KBM-7 (cell line): ENCODE measurements around the gene PRKAG2.

Source experiments
- DNase-seq: peaks from one replicate; pipeline ENCODE4 v3.0.0-alpha.2; 2015
- in situ Hi-C: fragments of 300-500 bp; cut with MboI; formaldehyde crosslinking; loops from 2 replicates; pipeline ENCODE4 v1.14.3; 2020; ENCODE audit warnings: low sequenced_read_pairs, low pct_unique_long_range_greater_than_20kb, mixed read lengths

Gene PRKAG2

DNA sequence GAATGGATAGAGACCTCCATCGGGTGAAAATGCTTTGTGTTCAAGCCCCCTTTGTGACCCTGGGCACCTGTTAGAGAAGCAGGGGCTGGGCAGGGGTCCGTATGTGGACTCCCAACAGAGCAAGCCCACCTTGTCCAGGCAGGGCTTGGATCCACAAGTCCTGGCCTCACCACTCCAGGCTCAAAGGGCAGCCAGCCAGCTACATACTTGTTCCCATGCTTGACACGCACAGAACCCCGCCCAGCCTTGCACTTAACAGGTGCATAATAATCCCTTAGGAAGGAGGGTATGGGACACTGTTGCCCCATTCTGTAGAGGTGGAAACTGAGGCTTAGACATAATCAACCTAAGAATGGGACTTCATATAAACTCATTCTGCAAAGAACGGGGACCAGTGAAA is 160.6 kb downstream of the PRKAG2 start:
- in situ Hi-C loops, result no loop called here
- no peak for DNase-seq

DNA sequence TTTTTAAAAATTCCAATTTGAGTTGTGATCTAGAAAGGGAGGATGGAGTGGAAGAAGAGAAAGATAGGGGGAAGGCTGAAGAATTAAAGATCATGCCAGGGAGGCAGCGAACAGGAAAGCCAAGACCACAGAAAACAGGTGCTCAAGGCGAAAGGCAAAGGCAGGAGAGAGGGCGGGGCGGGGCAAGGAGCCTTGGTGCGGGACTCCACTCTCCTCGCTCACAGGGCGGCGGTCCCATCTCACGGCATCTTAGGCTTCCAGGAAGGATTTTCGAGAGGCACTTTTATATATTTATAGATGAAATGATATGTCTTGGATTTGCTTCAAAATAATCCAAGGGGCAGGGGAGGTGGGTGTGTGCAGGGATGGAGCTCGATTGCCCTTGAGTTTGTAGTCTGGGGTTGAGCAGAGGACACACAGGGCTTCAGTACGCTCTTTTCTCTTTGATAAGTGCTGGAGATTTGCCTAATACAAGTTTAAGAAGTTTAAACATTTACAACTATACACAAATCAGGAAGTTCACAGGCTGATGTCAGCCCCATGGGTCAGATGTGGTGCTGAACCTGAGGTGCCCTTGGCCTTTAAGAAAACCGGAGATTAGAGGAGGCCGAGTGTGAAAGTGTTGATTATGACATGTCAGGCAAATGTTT is 161.1 kb downstream of the PRKAG2 start:
- in situ Hi-C loops, result no loop called here
- no peak for DNase-seq

DNA sequence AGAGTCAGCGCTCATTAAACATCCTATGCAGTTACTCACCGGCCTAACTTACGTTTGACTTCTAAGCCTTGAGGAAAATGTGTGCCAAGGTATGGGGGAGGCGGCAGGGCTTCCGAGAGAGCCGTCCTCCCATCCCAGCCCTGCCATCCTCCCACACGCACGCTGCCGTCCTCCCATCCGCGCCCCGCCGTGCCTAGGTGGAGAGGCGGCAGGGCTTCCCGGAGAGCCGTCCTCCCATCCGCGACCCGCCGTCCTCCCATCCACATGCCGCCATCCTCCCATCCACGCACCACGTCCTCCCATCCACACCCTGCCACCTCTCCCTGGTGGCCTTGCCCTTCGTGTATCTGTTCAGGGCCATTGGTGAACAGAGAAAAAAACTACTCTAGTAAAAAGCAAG is 162.7 kb downstream of the PRKAG2 start:
- DNase-seq, result no peak
- in situ Hi-C loops, result no loop called here

DNA sequence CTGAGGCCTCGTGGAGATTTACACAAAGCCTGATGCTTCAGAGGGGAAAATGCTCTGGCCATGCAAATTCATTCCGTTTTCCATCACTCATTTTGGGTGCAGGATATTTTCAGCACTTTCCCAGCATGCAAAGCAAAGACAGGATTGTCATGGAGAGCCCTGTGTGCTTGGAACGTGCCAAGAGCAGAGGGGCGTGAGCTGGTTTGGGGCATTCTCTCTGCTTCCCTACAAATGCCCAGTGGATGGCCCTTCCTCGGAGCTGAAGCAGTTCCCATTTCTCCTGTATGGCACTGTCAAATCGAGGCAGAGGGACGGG is 164.1 kb downstream of the PRKAG2 start:
- in situ Hi-C loops, result no loop called here
- DNase-seq, result no peak

DNA sequence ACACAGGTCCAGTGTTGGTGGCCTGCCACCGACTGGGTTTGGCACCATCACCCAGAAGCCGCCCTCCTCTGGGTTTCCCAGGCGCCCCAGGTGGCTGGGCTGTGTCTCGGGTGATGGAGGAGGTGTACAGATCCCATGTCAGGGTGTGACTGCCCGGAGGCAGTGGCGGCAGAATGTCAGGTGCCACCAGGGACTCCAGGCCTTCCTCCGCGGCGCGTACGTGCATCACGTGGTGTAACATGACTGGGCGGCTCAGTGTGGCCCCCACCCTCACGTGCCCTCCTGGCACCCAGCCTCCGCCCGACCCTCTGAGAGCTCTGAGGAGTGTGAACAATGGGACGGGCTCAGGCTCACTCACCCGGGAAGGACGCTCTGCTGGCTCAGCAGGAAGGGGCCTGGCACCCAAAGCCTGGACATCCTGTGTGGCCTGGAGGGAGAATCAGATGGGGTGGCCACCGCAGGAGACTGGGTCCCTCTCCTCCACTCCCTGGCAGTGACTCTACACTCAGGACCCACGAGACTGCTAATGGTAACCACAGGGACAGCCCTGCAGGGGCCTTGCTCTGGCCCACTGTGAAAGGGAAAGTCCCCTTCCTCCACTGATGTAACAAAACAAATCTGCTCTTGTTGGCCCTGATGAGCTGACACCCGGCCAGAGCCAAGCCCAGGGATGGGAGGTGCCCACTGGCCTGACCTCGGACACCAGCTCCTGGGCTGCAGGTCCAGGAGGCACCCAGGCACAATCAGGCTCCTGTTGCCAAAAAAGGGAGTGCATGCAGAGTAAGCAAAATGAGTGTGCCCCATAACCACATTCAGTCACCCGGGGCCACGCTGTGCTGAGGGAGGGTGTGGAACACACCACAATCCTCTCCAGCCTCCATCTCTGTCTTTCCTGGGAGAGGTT is 164.8 kb downstream of the PRKAG2 start:
- DNase-seq, result no peak
- in situ Hi-C loops, result no loop called here

DNA sequence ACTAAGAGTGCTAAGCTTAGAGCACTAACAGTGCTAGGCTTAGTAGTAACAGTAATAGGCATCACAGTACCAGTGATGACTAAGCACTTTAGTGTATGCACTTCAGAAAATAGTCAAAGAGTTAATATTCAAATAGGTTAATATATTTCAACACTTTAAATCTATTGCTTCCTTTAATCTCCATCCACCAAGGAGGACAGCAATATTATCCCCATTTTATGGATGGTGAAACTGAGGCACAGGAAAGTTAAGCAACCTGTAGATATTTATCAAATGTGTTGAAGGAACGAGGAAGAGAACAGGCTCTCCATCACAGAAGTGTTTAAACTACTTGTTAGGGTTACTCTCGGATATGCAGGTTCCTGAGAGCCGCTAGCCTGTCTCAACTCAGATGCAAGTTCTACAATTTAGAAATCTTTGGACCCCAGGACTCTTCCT is 165.5 kb downstream of the PRKAG2 start:
- in situ Hi-C loops, result no loop called here
- DNase-seq, result no peak

DNA sequence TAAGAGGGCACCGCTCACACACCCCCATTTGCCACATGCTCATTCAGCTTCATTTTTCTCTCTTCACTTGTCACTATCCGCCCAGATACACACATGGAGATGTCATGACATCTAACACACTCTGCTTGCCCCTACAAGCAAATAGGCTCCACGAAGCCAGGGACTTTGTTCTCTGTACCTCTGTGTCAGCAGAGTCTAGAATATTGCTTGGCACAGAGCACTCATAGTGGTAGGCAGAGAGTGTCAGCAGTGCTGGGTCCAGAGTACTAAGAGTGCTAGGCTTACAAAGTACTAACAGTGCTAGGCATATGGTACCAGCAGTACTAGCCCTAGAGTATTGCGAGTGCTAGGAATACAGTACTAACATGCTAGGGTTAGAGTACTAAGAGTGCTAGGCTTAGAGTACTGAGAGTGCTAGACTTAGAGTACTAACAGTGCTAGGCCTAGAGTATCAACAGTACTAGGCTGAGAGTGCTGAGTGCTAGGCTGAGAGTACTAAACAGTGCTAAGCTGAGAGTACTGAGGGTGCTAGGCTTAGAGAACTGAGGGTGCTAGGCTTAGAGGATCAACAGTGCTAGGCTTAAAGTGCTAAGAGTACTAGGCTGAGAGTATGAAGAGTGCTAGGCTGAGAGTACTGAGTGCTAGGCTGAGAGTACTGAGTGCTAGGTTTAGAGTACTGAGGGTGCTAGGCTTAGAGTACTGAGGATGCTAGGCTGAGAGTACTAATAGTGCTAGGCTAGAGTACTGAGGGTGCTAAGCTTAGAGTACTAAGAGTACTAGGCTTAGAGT is 166.1 kb downstream of the PRKAG2 start:
- in situ Hi-C loops, result no loop called here
- no peak for DNase-seq

DNA sequence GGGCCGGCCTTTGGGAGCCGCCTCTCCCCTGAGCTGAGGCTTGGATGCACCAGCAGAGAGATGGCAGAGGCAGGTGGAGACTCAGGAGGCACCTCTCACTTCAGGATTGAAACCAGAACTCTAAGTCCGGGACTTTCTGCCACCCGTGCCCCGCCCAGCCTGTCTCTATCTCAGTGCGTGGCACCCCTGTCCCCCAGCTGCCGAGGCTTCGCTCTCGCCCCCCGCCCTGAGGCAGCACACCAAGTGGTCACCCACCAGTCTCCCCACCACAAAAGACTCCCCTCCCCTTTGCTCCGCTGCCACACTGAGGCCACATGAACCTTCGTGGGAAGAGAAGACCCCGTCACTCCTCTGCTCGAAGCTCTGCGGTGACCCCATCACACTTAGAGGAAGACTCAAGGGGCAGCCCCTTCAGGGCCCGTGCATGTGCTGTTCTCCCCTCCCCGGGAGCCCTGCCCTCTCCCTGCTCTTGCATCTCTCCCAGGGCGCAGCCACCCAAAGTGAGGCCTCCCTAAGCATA is 166.7 kb downstream of the PRKAG2 start:
- in situ Hi-C loops, result no loop called here
- no peak for DNase-seq

DNA sequence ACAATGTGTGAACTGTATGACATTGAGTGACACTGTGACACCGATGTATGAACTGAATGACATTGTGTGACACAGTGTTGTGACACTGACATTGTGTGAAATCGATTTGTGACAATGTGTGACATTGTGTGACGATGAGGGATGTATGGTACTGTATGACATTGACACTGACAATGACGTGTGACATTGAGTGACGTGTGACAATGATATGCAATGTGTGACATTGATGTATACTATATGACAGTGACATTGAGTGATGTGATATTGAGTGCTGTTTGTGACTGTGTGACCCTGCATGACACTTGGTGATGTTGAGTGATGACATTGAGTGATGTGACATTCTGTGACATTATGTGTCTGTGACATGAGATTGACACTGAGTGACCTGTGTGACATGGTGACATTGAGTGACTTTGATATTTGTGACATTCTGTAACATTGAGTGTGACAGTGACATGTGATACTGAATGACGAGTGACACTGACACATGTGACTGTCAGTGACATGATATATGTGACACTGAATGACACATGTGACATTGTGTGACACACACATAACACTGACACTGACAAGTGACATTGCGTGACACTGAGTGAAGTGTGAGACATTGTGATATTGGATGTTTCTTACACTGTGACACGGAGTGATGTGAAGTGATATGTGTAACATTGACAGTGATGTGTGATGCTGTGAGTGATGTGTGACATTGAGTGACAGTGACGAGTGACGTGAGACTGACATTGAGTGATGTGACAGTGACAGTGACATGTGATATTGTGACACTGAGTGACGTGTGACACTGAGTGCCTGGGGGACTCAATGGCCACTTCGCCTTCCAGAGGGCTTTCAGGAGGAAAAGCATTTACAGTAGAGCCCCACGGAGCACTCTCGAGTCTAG is 167.5 kb downstream of the PRKAG2 start:
- in situ Hi-C loops, result no loop called here
- DNase-seq, result no peak

DNA sequence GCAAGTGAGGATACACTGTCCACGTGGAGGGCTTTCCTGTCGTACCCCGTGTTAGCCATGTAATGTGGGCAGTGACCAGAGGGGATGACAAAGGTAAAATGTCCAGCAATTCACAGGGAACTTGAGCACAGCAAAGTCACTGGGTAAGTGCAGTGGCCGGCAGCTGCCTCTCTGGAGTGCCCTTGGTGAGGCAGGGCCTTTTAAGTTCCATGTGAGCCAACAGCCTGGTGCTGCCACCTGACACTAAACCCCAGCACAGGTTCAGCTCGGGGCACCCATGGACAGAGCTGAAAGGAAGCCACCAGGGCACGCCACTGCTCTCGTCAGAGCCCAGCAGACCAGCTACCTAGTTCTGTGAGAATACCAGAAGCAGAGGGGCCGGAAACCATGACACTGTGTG is 168.3 kb downstream of the PRKAG2 start:
- no peak for DNase-seq
- in situ Hi-C loops, result no loop called here

DNA sequence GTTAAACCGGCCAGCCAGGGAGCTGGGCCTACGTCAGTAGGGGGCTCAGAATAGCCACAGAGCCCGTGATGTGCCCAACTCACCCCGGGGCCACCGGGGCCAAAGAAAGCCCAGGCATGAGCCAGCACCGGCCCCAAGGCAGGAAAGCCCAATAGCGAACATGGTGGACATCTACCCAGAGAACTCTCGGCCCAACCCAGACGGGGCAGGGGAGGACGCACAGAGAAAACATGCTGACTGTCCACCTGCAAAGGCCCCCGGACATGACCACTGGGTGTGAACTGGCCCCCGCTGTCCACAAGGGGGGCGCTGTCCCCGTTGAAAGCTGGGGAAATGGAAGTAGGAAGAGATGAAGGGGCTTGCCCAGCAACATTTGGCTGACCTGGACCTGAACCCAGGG is 169.2 kb downstream of the PRKAG2 start:
- no peak for DNase-seq
- in situ Hi-C loops, result no loop called here

DNA sequence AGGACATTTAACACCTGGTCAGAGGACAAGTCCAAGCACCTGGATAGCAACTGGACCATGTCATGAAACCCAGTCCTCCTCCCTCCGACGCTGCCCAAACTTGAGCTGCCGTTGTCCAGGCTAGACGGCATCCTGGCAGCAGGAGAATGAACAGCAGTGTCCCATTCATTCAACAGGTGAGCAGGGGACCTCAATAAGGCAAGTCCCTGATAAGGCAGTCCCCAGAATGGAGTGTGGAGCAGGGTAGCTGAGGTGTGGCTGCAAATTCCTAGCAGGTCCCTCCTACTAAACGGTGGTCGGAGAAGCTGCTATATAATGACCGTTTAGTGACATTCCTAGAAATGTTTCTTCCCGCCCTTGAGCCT is 169.8 kb downstream of the PRKAG2 start:
- no peak for DNase-seq
- in situ Hi-C loops, result no loop called here

DNA sequence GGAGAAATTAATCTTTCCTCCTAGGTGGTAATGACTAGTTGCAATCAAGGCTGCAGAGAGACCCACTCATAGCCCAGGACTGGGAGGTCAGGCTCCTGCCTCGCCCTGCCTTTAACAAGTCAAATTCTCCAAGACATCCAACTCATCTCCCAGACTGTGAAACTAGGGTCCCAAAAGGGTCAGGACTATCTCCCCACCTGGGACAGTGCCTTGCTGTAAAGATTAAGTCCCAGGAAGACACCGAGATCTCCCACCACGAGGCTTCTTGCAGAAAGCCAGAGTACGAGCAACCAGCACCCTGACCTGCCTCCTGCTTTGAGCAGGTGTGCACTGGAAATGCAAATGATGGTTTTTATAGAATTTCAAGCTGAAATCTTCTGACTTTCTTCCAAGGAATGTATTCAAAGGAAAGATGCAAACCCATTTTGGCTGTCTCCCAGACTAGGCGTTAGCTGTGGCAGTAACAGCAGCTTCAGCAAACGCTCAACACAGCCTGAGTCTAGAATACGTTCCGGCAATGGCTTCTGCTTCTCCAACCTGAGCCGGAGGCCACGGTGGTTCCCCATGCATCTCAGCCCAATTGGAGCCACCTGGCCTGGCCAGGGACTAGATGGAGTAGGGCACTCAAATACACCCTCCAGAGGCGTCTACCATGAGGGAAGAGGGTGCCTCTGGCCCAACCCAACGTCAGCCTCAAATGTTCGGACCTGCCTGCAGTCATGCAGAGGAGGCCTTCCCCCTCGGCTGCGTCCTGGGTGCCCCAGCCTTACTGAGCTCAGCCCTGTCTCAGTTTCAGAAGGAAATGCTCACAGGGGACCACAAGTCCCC is 170.4 kb downstream of the PRKAG2 start:
- no peak for DNase-seq
- in situ Hi-C loops, result no loop called here

DNA sequence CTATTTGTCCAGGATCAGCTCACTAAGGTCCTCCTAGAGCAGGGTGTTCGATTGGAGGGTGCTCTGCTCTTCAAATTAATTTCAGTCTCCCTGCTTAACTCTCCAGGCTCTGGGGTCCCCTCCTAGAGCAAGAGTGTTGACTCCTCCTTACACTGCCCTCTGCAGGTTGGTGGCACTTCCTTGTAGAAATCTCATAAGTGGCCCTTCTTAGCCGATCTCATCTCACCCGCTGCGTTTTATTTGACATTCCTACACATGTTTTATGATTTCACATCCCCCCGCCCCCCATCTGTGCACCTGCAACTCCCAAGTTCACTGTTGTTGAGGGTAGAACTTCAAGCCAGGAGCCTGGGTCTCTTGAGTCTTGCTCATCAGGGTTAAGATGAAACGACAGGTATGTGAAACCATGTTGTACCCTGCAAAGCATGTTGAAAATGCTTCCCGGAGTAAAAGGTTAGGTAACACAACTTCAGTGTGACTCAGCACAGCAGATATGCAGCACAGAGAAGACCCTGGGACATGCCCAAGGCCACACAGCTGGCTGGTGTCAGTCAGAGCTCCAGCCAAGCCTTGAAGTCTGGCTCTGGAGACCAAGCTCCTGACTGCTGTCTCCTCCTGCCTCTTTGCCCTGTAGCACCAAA is 171.2 kb downstream of the PRKAG2 start:
- in situ Hi-C loops, result no loop called here
- DNase-seq, result peak; percentile 43

DNA sequence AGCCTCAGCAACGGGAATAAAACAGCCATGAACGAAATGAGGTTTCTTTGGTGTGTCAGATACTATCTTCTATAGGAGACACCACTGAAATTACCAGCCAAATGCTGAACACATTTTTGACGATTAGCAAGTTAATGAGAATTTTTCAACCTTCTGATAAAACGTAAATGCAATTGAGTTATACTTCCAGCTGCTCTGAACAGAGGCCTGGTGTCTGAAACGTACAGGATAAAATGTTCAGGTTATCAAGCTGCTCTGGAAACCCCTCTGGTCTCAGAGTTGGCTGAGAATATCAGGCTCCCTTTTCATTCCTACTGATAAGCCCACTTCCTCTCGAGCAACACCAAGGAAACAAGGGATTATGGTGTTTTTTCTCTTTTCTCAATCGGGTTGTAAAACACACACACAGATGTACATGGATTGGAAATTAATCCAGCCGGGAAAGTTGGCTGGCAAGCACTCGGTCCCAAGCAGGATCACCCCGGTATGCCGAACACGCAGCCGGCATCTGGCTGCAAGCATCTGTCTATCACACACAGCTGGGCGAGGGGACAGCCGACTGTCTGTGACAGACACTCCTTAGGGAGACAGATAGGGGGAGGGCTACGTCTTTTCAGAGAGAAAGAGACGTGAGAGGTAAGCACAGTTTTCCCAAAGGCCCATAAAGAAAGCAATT is 171.8 kb downstream of the PRKAG2 start:
- in situ Hi-C loops, result no loop called here
- no peak for DNase-seq

DNA sequence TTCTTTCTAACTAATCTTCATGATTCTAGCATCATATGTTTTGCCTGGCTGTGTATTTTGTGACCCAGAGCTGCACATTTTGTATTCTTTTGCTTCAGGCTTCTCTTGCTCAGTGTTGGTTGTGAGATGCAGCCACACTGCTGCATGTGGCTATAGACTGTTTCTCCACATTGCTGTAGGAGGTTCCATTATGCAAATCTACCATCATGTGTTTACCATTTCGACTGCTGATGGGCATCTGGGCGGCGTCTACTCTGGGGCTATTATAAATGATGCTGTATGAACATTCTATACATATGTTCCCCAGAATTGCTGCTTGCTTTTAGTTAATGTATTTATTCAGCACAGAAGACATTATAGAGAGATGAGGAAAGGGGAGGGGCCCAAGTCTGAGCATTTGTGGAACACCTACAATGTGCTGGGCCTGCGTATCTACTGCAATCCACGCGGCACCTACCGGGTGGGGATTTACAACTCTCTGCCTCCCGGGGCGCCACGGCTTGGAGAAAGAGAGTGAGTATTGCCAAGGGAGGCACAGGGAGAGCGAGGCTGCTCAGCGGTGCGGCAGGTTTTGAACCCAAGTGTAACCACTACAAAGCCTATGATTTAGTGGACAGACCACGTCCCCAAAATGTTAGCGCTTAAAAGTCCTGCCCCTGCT is 172.5 kb downstream of the PRKAG2 start:
- in situ Hi-C loops, result no loop called here
- DNase-seq, result no peak

DNA sequence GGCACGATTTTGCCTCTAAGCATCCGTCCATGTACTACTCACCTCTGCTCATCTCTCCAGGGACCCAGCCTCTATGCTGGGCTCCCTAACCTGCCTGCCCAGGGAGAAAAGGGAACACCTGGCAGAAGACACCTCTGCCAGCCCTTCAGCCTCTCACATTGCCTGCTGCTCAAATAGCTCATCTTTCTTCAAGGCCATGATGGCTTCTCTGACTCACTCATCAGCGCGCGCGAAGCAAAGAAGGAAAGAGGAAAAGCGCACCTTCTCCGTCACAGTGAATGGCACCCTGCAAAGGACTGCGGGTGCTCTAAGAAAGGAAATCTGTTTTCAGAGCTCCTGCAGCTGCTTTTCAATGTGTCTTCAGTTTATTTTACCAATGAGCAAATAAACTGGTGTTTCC is 174.0 kb downstream of the PRKAG2 start:
- DNase-seq, result no peak
- in situ Hi-C loops, result no loop called here
